Measurements from ENCODE around the gene TVP23A. TPM values are rescaled to one million over a fixed set of nuclear protein-coding genes. Genes with fewer than 3 reads are reported as not detected.
"Not testable (repeated sequence)": the region's sequence is repeated elsewhere in the genome, so short reads cannot be mapped to it uniquely, and the experiment has no call there.

Gene TVP23A
- total RNA-seq, 1 donor from 2014 or later: 0.45 TPM

DNA sequence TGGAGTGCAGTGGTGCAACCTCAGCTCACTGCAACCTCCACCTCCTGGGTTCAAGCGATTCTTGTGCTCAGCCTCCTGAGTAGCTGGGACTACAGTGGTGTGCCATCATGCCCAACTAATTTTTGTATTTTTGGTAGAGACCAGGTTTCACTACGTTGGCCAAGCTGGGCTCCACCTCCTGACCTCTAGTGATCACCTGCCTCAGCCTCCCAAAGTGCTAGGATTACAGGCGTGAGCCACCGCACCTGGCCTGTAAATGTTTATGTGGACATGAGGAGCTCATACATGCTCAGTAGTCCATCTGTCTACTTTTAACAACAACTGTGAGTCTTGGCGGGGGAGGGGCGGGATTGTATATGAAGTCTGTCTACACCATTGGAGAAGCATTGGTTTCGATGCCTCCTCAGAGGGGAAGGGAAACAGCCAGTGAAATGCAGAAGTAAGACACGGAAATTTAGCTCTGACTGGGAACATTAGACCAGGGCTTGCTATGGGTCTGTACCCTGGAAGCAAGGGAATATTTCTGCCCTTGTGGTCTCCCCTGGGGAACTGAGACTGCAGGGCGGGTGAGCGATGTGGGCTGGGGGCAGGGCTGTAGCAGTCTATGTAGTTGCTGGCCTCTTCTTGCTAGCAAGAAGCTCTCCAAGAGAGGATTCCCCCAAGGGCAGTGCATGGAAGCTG lies 65.6 kb downstream of the TVP23A start:
- no peak for DNase-seq (ENCODE audit: low spot score)

DNA sequence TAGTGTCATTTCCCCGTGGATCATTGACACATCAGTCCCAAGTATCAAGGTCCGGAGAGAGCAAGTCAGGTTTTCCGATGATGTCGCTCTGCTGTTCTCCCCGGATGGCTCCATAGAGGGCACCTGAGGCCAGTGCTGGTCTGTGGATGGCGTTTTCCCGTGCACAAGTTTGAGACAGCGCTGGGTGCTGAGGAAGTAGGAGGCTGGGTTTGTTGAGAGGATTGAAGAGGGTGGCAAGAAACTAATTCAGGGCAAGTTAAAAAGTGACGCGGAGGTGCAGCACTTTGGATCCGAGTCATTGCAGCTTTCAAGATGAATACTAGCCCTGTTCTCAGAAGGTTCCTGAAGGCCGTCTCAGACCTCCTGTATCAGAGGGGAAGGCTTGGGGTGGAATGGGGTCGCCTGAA lies 67.3 kb downstream of the TVP23A start:
- no peak for DNase-seq (ENCODE audit: low spot score)

DNA sequence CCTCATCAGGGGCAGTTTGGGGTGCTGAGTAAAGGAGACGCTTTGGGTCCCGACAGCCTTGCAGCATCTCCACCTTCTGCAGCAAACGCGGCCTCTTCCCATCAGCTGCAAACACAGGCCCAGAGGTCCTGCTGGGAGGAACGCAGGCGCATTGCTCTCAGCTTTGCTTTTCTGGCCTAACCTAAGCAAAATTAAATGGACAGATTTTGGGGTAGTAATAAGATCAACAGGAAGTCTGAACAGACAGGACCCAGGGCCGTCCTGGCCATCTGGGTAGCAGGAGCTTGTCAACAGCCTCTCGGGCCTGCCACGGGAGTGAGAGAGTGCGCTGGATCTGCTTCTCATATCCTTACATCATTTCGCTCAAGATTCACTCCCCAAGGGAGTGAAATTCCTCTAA lies 67.8 kb downstream of the TVP23A start:
- DNase-seq (ENCODE audit: low spot score): no peak

DNA sequence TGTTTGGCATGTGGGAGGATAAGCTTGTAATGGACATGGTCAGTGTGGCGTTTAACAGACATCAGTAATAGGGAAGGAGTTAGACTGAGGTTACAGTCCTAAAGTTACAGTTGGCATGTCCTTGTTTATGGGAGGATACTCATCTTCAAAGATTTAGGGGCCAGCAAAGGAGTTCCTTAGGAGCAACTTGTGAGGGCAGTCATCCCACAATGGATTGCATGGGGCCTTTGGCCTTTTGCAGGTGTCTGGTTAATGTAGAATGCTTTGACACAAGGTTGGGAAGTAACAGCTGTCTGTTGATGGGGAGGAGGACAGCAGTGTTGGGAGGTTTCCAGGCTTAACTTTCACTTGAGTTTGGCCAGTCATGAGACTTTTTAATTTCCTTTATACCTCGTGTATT lies 72.8 kb downstream of the TVP23A start:
- DNase-seq (ENCODE audit: low spot score): no peak

DNA sequence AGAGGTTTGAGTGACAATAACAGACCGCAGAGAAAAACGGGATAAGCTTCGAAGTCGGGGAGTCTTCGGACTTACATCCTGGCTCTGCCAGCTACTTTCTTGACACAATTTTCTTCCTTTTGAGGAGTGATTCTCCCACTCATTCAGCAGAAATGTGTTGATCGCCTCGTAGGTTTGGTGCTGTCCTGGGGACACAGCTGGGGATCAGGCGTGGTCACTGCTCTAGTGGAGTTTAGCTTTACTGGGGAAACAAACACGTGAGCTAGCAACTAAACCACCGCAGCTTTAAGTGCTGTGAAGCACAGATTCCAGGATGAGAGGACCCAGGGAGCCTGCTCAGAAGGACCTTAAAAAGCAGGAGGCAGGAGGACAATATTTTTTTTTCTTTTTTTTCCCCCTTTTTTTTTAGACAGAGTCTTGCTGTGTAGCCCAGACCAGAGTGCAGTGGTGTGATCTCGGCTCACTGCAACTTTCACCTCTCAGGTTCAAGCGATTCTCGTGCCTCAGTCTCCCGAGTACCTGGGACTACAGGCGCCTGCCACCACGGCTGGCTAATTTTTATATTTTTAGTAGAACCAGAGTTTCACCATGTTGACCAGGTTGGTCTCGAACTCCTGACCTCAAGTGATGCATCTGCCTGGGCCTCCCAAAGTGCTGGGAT lies 74.1 kb downstream of the TVP23A start:
- DNase-seq (ENCODE audit: low spot score): peak; percentile 14

DNA sequence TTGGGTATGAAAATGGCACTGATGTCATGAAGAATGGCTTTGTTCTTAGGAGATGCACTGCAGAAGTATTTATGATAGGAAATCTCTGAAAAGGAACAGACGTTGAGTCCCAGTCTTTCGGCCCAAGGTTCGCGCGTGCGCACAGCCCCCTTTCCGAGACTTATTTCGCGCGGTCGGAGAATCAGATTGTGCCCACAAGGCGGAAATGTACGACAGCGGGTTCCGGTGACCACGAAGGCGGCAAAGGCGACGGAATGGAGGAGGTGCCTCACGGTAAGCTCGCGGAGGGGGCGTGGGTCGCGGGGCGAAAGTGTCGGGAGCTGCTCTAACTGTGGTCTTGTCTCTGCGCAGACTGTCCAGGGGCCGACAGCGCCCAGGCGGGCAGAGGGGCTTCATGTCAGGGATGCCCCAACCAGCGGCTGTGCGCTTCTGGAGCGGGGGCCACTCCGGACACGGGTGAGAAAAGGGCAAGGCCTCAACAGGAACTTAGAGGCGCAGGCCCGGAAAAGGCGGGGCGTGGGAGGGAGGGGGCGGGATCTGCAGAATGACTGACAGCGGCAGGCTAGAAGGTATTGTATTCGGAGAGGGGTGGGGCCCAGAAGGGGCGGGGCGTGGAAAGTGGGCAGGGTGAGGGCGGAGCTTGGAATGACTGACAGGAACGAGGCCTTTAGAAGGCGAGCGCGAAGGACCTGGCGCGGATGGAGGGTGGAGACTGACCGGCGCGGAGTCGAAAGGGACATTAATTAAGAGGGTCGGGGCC lies 74.8 kb downstream of the TVP23A start, which contains the start of gene NUBP1:
NUBP1 (plus strand) TSS at position 233 of the 760 bp plus-strand sequence; CDS start at position 255, 22 bp downstream.
- peak; percentile 100 for DNase-seq (ENCODE audit: low spot score)

DNA sequence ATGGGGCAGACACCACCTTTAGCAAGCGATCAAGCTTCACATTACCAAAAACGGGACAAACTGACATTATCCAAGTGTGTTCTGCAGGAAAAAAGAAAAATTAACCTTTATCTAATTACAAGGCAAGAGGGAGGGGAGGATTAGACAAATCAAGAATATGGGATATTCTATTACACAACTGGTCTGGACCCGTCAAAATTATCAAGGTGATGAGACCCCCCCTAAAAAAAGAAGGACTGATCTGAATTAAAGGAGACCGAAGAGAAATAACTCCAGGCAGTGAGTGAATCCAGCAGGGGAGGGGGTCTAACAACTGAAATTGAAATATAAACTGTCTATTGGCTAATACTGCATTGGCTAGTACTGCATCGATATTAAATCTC lies 75.4 kb downstream of the TVP23A start:
- DNase-seq (ENCODE audit: low spot score): no peak

DNA sequence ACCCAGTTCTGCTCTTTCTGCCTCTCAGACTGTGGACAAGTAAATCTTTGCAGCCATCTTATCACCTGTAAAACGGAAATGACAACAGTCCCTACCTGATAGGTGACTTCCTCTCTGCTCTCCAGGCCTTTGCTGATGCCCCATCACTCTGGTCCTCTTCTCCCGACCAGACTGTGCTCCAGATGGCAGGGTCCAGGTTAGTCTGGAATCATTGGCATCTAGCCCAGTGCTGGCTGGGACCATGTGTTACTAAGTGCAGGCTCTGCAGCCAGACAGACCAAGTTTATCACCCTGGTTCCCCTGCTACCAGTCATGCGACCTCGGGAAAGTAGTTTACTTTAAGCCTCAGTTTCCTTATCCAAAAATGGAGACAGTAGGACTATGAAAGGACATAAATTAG lies 76.8 kb downstream of the TVP23A start:
- DNase-seq (ENCODE audit: low spot score): no peak

DNA sequence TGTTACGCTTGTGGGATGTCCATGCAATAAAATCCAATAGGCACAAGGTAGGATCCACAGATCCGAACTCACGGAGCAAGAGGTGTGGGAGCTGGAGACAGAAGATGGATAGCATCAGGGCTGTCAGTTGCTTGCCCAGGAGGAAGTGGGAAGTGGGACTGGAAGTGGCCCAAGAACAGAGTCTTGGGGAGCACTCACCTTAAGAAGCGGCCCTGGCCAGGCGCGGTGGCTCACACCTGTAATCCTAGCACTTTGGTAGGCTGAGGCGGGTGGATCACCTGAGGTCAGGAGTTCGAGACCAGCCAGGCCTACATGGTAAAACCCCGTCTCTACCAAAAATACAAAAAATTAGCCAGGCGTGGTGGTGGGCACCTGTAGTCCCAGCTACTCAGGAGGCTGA lies 77.3 kb downstream of the TVP23A start:
- DNase-seq (ENCODE audit: low spot score): not testable (repeated sequence)

DNA sequence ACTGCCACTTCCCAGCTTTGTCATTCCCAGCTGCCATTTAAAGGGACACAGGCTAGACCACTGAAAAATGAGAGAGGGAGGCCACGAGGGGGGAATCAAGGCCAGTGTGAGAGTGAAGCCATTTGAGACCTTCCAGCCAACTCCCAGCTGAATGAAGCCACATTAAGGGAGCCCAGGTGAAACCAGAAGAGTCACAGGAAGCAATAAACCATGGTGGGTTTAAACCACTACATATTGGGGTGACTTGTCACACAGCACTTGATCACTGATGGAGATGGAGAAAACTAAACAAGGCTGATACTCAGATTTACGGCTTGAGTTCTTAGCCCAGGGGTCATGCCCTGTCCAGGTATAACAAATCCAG lies 77.8 kb downstream of the TVP23A start:
- DNase-seq (ENCODE audit: low spot score): no peak

DNA sequence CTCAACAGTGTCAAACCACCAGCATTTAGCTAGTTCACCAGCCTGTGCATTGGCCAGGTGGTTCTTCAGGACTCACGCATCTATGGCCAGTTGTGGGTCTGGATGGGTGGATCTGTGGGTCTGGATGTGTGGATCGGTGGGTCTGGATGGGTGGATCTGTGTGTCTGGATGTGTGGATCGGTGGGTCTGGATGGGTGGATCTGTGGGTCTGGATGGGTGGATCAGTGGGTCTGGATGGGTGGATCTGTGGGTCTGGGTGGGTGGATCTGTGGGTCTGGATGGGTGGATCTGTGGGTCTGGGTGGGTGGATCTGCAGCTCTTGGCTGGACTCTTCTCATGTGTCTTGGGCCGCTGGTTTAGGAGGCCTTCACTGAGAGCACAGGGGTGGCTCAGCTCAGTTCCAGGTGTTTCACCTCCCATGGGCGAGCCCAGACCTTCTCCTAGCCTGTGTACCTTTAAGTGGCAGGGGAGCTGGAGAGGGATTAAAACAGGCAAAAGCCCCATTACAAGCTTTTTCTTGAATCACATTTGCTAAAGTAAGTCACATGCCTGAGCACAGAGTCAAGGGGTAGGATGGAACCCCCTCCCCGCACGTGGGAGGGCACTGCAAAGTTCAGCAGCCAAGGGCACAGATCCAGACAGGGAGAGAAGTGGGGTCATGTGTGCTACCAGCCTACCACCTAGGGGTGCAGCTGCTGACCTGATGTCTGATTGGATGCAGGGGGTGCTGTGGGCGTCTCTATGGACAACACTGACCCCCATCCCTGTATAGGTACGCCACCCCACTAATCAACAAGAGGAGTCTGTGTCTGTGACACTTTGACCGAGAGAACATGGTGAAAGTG lies 78.4 kb downstream of the TVP23A start:
- DNase-seq (ENCODE audit: low spot score): no peak

DNA sequence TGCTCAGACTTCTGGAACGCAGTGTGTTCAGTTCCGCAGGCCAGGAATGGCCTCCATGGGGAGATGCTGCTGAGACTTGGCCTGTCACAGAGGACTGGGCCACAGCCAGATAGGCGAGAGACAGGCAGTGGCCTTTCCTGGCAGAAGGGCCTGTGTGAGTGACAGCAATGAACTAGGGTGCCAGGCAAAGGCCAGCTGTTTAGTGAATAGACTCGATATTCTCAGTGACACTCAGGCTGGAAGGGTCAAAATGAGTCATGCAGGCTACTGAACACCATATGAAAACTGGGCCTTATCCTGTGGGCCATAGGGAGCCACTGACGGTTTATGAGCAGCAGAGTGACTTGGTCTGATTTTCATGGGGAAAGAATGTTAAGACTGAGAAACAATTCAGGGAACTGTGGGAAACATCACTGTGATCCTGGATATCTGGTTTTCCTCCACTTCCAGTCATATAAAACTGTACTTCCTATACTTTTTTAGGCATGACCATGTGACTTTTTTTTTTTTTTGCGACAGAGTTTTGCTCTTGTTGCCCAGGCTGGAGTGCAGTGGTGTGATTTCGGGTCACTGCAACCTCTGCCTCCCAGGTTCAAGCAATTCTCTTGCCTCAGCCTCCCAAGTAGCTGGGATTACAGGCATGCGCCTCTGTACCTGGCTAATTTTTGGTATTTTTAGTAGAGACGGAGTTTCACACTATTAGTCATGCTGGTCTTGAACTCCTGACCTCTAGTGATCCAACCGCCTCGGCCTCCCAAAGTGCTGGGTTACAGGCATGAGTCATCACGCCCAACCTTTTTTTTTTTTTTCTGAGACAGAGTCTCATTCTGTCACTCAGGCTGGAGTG lies 80.1 kb downstream of the TVP23A start:
- DNase-seq (ENCODE audit: low spot score): no peak

DNA sequence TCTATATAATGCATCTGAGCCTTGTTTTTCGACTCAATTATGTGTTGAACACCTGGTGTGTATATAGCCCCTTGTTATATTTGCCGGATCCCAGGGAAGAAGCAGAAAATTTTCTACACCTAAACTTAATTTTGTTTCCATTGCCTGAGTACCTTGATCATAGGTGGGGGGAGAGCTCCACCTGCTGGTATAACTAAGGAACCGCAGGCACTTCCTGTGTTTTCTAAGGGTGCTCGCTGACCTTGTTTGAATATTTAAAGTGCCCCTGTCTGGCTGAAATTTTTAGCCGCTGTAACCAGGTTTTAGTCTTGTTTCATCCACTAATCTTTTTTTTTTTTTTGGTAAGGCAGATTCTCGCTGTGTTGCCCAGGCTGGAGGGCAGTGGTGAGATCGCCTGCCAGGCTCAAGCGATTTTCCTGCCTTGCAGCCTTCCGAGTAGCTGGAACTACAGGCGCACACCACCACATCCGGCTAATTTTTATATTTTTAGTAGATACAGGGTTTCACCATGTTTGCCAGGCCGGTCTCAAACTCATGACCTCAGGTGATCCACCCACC lies 81.4 kb downstream of the TVP23A start:
- DNase-seq (ENCODE audit: low spot score): no peak

DNA sequence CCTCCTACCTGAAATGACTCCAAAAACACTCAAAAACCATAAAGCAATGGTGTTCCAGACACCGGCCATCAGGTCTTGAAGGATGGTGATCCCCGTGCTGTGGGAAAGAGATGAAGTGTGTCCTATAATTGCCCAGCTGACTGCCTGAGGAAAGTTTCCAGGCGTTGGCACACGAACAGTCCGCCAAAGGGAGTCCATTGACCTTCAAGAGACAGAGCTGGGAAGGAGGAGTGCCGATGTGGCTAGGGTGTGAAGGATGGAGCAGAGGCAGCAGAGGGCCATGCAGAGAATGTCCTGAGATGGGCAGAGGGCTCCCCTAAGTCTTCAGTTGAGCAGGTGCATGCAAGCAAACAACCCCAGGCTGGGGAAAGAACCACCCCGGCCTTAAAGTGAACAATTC lies 86.8 kb downstream of the TVP23A start:
- DNase-seq (ENCODE audit: low spot score): no peak

DNA sequence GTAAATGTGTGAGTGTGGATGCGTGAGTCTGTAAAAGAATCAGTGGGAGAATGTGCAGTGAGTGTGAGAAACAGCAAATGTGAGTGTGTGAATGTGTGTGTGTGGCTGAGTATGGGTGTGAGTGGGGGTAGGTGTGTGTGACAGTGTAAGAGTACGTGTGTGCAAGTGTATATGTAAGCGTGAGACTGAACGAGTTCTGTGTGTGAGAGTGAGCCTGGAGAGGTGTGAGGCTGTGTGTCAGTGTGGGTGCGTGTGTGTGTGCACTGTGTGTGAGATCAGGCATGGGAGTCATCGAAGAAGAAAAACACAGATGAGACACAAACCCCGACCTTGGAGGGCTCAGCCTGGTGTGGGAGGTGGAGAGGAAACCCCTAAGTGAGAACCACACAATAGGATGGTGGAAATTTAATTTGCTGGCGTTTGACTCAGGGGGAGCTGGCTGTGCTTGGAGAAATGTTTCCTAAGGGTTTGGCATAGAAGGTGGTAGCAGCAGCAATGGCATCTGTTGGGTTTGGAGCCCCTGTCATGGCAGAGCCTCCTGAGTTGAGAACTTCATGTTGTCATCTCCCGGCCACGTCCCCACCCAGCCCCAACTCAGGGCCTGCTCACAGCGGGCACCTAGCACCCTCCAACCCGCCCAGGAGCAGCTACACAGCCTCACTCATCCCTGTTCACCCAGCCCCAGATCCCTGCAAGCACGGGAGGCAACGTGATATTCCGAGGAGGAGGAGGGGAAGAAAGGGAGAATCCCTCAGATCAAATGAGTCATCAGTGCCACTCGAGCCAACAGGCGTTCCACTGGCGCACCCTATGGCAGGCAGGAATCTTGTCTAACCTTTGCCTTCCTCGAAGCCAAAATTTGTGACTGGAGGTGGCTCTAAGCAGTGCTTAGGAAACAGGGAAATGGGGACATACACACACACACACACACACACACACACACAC lies 89.2 kb downstream of the TVP23A start:
- DNase-seq (ENCODE audit: low spot score): no peak

DNA sequence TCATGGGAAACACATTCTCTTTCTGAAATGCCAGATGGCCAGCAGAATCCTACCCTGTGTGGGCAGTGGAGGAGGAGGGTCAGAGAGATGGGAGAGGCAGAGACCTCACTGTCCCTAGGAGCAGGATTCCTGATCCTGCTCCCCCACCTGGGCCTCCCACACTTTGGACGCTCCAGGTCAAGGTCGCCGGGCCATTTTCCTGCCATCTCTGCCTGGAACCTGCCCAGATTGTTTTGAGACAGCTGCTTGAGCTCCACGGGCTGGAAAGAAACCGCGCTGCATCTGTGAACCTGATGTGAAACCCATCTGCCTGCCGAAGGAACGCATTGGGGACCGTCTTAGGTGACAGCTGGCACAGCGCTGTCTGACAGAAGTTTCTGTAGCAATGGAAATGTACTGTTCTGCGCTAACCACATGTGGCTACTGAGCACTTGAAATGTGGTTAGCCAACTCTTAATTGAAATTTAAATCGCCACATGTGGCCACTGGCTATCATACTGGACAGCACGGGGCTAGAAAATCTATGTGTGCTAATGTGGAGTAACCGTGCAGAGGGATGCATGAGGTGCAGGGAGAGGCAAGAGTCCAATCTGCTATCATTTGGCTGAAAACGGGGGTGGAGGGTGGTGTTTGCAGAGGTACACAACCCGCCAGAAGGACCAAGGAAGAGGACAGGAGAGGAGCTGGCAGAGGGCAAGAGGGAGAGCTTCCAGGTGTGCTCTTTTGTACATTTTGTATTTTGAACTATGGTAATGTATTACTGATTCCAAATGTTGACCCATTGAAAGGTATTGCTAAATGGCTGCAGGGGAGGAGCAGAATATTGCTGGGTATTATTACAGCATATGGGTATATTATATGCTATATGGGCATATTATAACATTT lies 90.3 kb downstream of the TVP23A start:
- no peak for DNase-seq (ENCODE audit: low spot score)

Data from mesenteric fat pad (tissue), 1 donor.